IPS DF 6.9 (cell line): ENCODE measurements around the gene SMIM7.
A peak's percentile ranks its signal among the peaks of the same experiment; 100 is the strongest.

Experiments used
- DNase-seq: peaks from one replicate; pipeline ENCODE4 v3.0.0-alpha.2; 2013; ENCODE audit warnings: low read depth, low spot score
- H3K27ac ChIP-seq: one replicate; pipeline ENCODE4 v1.5.1; 2013; ENCODE audit warnings: low read length, control low read depth
- H3K27me3 ChIP-seq: 2 replicates; pipeline ENCODE4 v1.6.1; 2013; ENCODE audit warnings: mild to moderate bottlenecking, low read length; ENCODE audit not compliant: control insufficient read depth, insufficient read depth
- H3K36me3 ChIP-seq: 2 replicates; pipeline ENCODE4 v1.6.1; 2013; ENCODE audit warnings: low read length; ENCODE audit not compliant: control insufficient read depth, insufficient read depth
- H3K4me1 ChIP-seq: 2 replicates; pipeline ENCODE4 v1.6.1; 2013; ENCODE audit warnings: low read length; ENCODE audit not compliant: control insufficient read depth, insufficient read depth
- H3K4me3 ChIP-seq: 2 replicates; pipeline ENCODE4 v1.5.1; 2013; ENCODE audit warnings: mild to moderate bottlenecking, low read length
- H3K9me3 ChIP-seq: 2 replicates; pipeline ENCODE4 v1.6.1; 2013; ENCODE audit warnings: low read length, inconsistent platforms; ENCODE audit not compliant: control insufficient read depth, insufficient read depth
- WGBS: extraction: QIAGEN DNeasy Blood & Tissue Kit; methylation state at CpG from one replicate; pipeline ENCODE4 v1.1.7; 2013; ENCODE audit warnings: mixed read lengths, missing lambda C conversion rate; ENCODE audit not compliant: insufficient read length, insufficient coverage; 5-methylcytosine and 5-hydroxymethylcytosine counted together

SMIM7 gene

GRCh38 chr19:16659832-16660708 lies at the start of gene SMIM7:
Gene SMIM7 (minus strand): TSS chr19:16660144. CDS start chr19:16660110, 34 bp downstream.
- Histone ChIP-seq H3K4me1 (no peaks in the 10 kb centered on the region), H3K9me3 (no peaks in the 10 kb centered on the region), H3K36me3 (peaks cover 16% of the 10 kb centered on the region), H3K4me3 (peak within 1 kb of the TSS; percentile 93), H3K27ac (no peak within 1 kb of the TSS), H3K27me3 (no peaks in the 10 kb centered on the region)
- peak; percentile 96 for DNase-seq
- WGBS: no CpG with 5 or more reads among the region's 60 CpGs

GRCh38 chr19:16703677-16704076 lies 43.7 kb upstream of the SMIM7 start:
- Histone ChIP-seq H3K27ac (no peak overlapping the region), H3K4me3 (no peak overlapping the region), H3K4me1 (no peaks in the 10 kb centered on the region), H3K36me3 (no peaks in the 10 kb centered on the region), H3K27me3 (no peaks in the 10 kb centered on the region), H3K9me3 (no peaks in the 10 kb centered on the region)
- DNase-seq: no peak
- no CpG with 5 or more reads among the region's 4 CpGs for WGBS

- Histone ChIP-seq H3K9me3 (no peaks in the 10 kb centered on the region), H3K4me3 (no peak overlapping the region), H3K36me3 (no peaks in the 10 kb centered on the region), H3K4me1 (no peaks in the 10 kb centered on the region), H3K27me3 (no peaks in the 10 kb centered on the region), H3K27ac (no peak overlapping the region)
- DNase-seq: no peak
- WGBS: no CpG with 5 or more reads among the region's 6 CpGs
Measured at GRCh38 chr19:16702123-16702522, 42.2 kb upstream of the SMIM7 start.

- H3K4me1 ChIP-seq: no peaks in the 10 kb centered on the region
- H3K27ac ChIP-seq: no peak overlapping the region
- DNase-seq: no peak
- no peaks in the 10 kb centered on the region for H3K36me3 ChIP-seq
- no peak overlapping the region for H3K4me3 ChIP-seq
- no peaks in the 10 kb centered on the region for H3K9me3 ChIP-seq
- no CpG with 5 or more reads among the region's 5 CpGs for WGBS
- no peaks in the 10 kb centered on the region for H3K27me3 ChIP-seq
Measured at GRCh38 chr19:16698914-16699313, 39.0 kb upstream of the SMIM7 start.

- no peak overlapping the region for H3K27ac ChIP-seq
- DNase-seq: no peak
- H3K36me3 ChIP-seq: no peaks in the 10 kb centered on the region
- no CpG with 5 or more reads among the region's 12 CpGs for WGBS
- H3K27me3 ChIP-seq: no peaks in the 10 kb centered on the region
- H3K4me1 ChIP-seq: no peaks in the 10 kb centered on the region
- no peaks in the 10 kb centered on the region for H3K9me3 ChIP-seq
- H3K4me3 ChIP-seq: no peak overlapping the region
Measured at GRCh38 chr19:16688084-16688483, 28.1 kb upstream of the SMIM7 start.

- no peaks in the 10 kb centered on the region; the same call in 1 of the 2 replicates for H3K27me3 ChIP-seq
- H3K4me1 ChIP-seq: no peaks in the 10 kb centered on the region
- peaks cover 12% of the 10 kb centered on the region for H3K36me3 ChIP-seq
- H3K9me3 ChIP-seq: no peaks in the 10 kb centered on the region
- H3K27ac ChIP-seq: no peak overlapping the region
- no CpG with 5 or more reads among the region's 3 CpGs for WGBS
- no peak overlapping the region for H3K4me3 ChIP-seq
- DNase-seq: no peak
Measured at GRCh38 chr19:16684216-16684615, 24.3 kb upstream of the SMIM7 start.

GRCh38 chr19:16682539-16682938 lies 22.6 kb upstream of the SMIM7 start:
- DNase-seq: no peak
- Histone ChIP-seq H3K9me3 (no peaks in the 10 kb centered on the region), H3K27me3 (no peaks in the 10 kb centered on the region; the same call in 1 of the 2 replicates), H3K4me1 (no peaks in the 10 kb centered on the region), H3K4me3 (no peak overlapping the region), H3K27ac (no peak overlapping the region), H3K36me3 (peaks cover 12% of the 10 kb centered on the region)
- WGBS: no CpG with 5 or more reads among the region's 2 CpGs

- Histone ChIP-seq H3K36me3 (peaks cover 12% of the 10 kb centered on the region), H3K27me3 (no peaks in the 10 kb centered on the region; the same call in 1 of the 2 replicates), H3K4me3 (no peak overlapping the region), H3K9me3 (no peaks in the 10 kb centered on the region), H3K27ac (no peak overlapping the region), H3K4me1 (no peaks in the 10 kb centered on the region)
- WGBS: no CpG with 5 or more reads among the region's 11 CpGs
- DNase-seq: no peak
Measured at GRCh38 chr19:16679811-16680210, 19.9 kb upstream of the SMIM7 start.

- H3K4me1 ChIP-seq: no peaks in the 10 kb centered on the region
- peaks cover 12% of the 10 kb centered on the region for H3K36me3 ChIP-seq
- H3K27me3 ChIP-seq: no peaks in the 10 kb centered on the region; the same call in 1 of the 2 replicates
- no peak overlapping the region for H3K4me3 ChIP-seq
- no CpG with 5 or more reads among the region's 9 CpGs for WGBS
- no peak overlapping the region for H3K27ac ChIP-seq
- DNase-seq: no peak
- no peaks in the 10 kb centered on the region for H3K9me3 ChIP-seq
Measured at GRCh38 chr19:16678498-16678897, 18.6 kb upstream of the SMIM7 start.

- Histone ChIP-seq H3K4me1 (no peaks in the 10 kb centered on the region), H3K27ac (no peak overlapping the region), H3K4me3 (no peak overlapping the region), H3K36me3 (peaks cover 12% of the 10 kb centered on the region), H3K9me3 (no peaks in the 10 kb centered on the region), H3K27me3 (no peaks in the 10 kb centered on the region; the same call in 1 of the 2 replicates)
- DNase-seq: no peak
Measured at GRCh38 chr19:16677055-16677454, 17.1 kb upstream of the SMIM7 start.
